ENCODE measurements around the gene NDUFB11. TPM values are rescaled to one million over a fixed set of nuclear protein-coding genes. Genes with fewer than 3 reads are reported as not detected.

Gene NDUFB11
- total RNA-seq, result 64.1 TPM

GRCh38 chrX:47144626-47145394 lies at the start of gene NDUFB11, which contains the start of gene RBM10:
Gene NDUFB11 (minus strand): TSS chrX:47144702. CDS start chrX:47144679, 23 bp downstream.
Gene RBM10 (plus strand): TSS chrX:47145221. CDS start chrX:47147482, 2,261 bp downstream.

DNA sequence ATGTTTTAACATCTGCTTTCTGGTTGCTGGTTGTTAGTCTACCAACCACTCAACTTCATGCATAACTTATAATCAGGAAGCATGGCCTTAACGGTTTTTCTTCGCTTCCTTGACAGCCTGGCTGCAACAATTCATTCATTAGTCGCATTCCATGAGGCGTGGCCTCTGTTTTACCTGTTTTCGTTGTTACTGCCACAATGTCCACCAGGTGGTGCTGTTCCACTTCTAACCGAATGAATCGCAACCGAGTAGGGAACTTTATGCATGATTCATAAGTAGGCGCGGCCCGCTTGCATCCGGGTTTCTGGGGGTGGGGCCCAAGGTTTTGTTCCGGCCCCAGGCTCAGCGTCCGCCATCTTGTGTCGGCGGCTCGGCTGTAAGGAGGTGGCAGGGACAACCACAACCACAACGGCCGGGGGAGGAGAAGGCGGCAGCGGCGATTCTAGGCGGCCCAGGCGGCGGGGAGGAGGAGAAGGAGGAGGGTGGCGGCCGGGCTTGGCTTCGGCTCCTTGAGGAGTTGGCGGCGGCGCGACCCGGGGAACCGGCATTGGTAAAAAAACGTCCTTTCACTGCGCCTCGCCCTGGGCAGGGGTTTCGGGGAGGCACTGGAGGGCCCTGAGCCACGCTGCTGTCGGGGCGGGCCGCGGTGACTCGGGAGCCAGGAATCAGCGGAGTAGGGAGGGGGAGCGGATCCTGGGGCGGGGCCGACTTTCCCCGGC lies 49.1 kb upstream of the NDUFB11 start, which contains the start of gene UBA1:
TSS of gene UBA1 (plus strand) at position 355 of the 719 bp plus-strand sequence. CDS start 4,974 bp downstream, outside the sequence.

Small RNA genes lying within 50 kb of the gene (small RNA-seq; reads per million reads assigned to genes)
- 1.6 reads per million, percentile 84 among the genes with 10 or more reads in this experiment for gene RNU12-2P

Other genes with a start within 250 kb of the NDUFB11 start
- 9.5 TPM for gene JADE3, start 232.3 kb downstream of the NDUFB11 start, total RNA-seq
- 5.8 TPM for gene RGN, start 66.3 kb downstream of the NDUFB11 start, total RNA-seq
- 33.9 TPM for gene RBM10, start 519 bp upstream of the NDUFB11 start, total RNA-seq
- 134 TPM for gene UBA1, start 49.1 kb upstream of the NDUFB11 start, total RNA-seq
- gene CDK16, start 74.0 kb upstream of the NDUFB11 start, total RNA-seq, result 96.2 TPM
- gene USP11, start 88.3 kb upstream of the NDUFB11 start, total RNA-seq, result 183 TPM
- 5.1 TPM for gene ZNF157, start 225.9 kb upstream of the NDUFB11 start, total RNA-seq

All from diencephalon (tissue), 1 donor.